ENCODE results near the gene INSR.

GRCh38 chr19:7303470-7303869, 9.3 kb upstream of the INSR start:
- TF ChIP-seq POLR2AphosphoS5 (IDR thresholded peaks at IDR 0.05; ENCODE audit: low read depth, low read length) (no peak), EZH2phosphoT487 (IDR thresholded peaks at IDR 0.05; ENCODE audit: borderline replicate concordance, low read depth) (no peak), MAX (IDR thresholded peaks at IDR 0.05; ENCODE audit: low read depth) (no peak), MXI1 (IDR thresholded peaks at IDR 0.05; ENCODE audit: low read depth, low read length) (no peak), CTCF (IDR thresholded peaks at IDR 0.05) (no peak), SIN3A (IDR thresholded peaks at IDR 0.05; ENCODE audit: borderline replicate concordance, low read depth, low read length) (no peak), IRF3 (IDR thresholded peaks at IDR 0.05; ENCODE audit: low read depth, low read length) (no peak), USF2 (IDR thresholded peaks at IDR 0.05; ENCODE audit: borderline replicate concordance, low read depth, low read length) (no peak), TAF1 (IDR thresholded peaks at IDR 0.05; ENCODE audit: borderline replicate concordance, low read depth, low read length) (no peak), EP300 (IDR thresholded peaks at IDR 0.05; ENCODE audit: borderline replicate concordance in 1 of 2, low read depth in 1 of 2, low read length in 1 of 2) (no peak), RFX5 (IDR thresholded peaks at IDR 0.05; ENCODE audit: low read length) (no peak), PBX3 (IDR thresholded peaks at IDR 0.05) (no peak)
